ENCODE data around the gene ATP8A2. TPM values are rescaled to one million over a fixed set of nuclear protein-coding genes. Genes with fewer than 3 reads are reported as not detected.
"Not testable (repeated sequence)": the region's sequence is repeated elsewhere in the genome, so short reads cannot be mapped to it uniquely, and the experiment has no call there.

The ATP8A2 gene
- total RNA-seq, 2 experiments from 2014 or later, result 0.22 to 0.24 TPM

GRCh38 chr13:26068372-26068771 is 696.6 kb downstream of the ATP8A2 start:
- H3K27me3 Mint-ChIP-seq (ENCODE audit: low read depth); H3K4me1 Mint-ChIP-seq (ENCODE audit: low read depth): not testable (repeated sequence)

GRCh38 chr13:26069642-26070041 is 697.9 kb downstream of the ATP8A2 start:
- H3K4me1 Mint-ChIP-seq (ENCODE audit: low read depth); DNase-seq; H3K36me3 Mint-ChIP-seq (ENCODE audit: low read depth); H3K4me3 Mint-ChIP-seq; H3K27ac Mint-ChIP-seq; H3K9me3 Mint-ChIP-seq: not testable (repeated sequence)
- intact Hi-C loops (cut with micrococcal nuclease), result loop anchor here (10.0 kb wide), 1 partner anchor 395 kb away; no protein-coding TSS in a partner anchor
- peaks cover 11% of the 10 kb centered on the region for H3K27me3 Mint-ChIP-seq (ENCODE audit: low read depth)
- CTCF ChIA-PET, result interaction anchor here (2.3 kb wide), 1 partner anchor 495 kb away, joined by 14 read pairs; no protein-coding TSS in a partner anchor

More at GRCh38 chr13:26068372-26068771, 696.6 kb downstream of the ATP8A2 start:
- not testable (repeated sequence) for H3K27ac Mint-ChIP-seq; DNase-seq; H3K4me3 Mint-ChIP-seq; H3K36me3 Mint-ChIP-seq (ENCODE audit: low read depth); H3K9me3 Mint-ChIP-seq
- CTCF ChIA-PET, result interaction anchor here (1.0 to 3.6 kb wide), 3 partner anchors 239 to 494 kb away, joined by 4 to 14 read pairs (median 8); no protein-coding TSS in a partner anchor
- intact Hi-C loops (cut with micrococcal nuclease), result loop anchor here (10.0 kb wide), 1 partner anchor 394 kb away; no protein-coding TSS in a partner anchor

- no peaks in the 10 kb centered on the region for H3K9me3 Mint-ChIP-seq
- intact Hi-C loops (cut with micrococcal nuclease), result loop anchor here (1.0 kb wide), 2 partner anchors 242 to 497 kb away; no protein-coding TSS in a partner anchor
- no peaks in the 10 kb centered on the region for H3K4me1 Mint-ChIP-seq (ENCODE audit: low read depth)
- no peaks in the 10 kb centered on the region for H3K36me3 Mint-ChIP-seq (ENCODE audit: low read depth)
- no peak overlapping the region for H3K4me3 Mint-ChIP-seq
- peaks cover 22% of the 10 kb centered on the region for H3K27me3 Mint-ChIP-seq (ENCODE audit: low read depth)
- no peak overlapping the region for H3K27ac Mint-ChIP-seq
- CTCF ChIA-PET, result interaction anchor here (1.3 to 3.5 kb wide), 2 partner anchors 242 to 497 kb away, joined by 3 to 16 read pairs; no protein-coding TSS in a partner anchor
- DNase-seq, result no peak
Observed at GRCh38 chr13:26071691-26072090, 699.9 kb downstream of the ATP8A2 start.

DNA sequence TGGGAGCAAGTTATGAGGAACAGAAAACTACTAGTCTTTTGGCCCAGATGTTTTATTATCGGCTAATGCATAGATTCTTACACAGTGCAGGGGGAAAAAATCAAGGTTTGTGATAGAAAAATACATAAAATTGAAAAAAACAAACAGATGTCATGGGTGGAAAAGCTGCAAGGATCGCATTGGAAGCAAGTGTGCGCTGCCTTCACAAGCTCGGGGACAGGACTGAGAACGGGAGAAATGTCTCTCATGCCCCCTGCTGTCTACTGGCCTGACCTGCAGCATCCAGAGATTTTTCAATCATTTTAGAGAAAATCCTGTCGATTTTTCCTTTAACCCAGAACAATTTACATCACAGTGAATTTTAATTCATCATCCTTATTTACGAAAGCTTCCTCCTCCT is 700.6 kb downstream of the ATP8A2 start:
- not testable (repeated sequence) for H3K36me3 Mint-ChIP-seq (ENCODE audit: low read depth); H3K4me3 Mint-ChIP-seq; H3K9me3 Mint-ChIP-seq; H3K4me1 Mint-ChIP-seq (ENCODE audit: low read depth); H3K27ac Mint-ChIP-seq; DNase-seq
- intact Hi-C loops (cut with micrococcal nuclease), result loop anchor here (1.0 kb wide), 2 partner anchors 243 to 498 kb away; no protein-coding TSS in a partner anchor
- CTCF ChIA-PET, result interaction anchor here (1.2 to 3.5 kb wide), 3 partner anchors 12 to 498 kb away, joined by 3 to 16 read pairs (median 4); no protein-coding TSS in a partner anchor
- peaks cover 22% of the 10 kb centered on the region for H3K27me3 Mint-ChIP-seq (ENCODE audit: low read depth)

DNA sequence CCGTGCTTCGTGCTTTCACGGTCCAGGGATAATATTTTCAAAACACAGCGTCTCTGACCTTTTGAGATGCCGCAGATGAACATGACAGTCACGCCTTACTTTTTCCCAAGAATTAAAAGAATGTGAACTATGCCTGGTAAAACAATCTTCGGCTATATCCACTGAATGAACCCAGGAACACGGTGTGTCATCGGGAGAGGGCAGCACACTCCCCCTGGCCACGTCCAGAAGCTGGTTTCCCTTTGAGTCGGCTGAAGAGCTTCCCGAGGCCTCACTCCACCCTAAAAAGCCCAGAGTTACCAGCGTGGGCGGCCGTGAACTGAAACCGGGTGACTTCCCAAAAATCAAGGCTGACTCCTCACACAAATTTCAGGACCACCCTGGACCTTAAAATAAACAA is 702.9 kb downstream of the ATP8A2 start:
- Mint-ChIP-seq H3K36me3 (ENCODE audit: low read depth) (no peaks in the 10 kb centered on the region), H3K4me1 (ENCODE audit: low read depth) (no peaks in the 10 kb centered on the region), H3K27ac (no peak overlapping the region), H3K27me3 (ENCODE audit: low read depth) (peaks cover 22% of the 10 kb centered on the region), H3K9me3 (no peaks in the 10 kb centered on the region), H3K4me3 (no peak overlapping the region)
- intact Hi-C loops (cut with micrococcal nuclease), result loop anchor here (5.0 kb wide), 1 partner anchor 1072 kb away; no protein-coding TSS in a partner anchor
- DNase-seq, result no peak
- CTCF ChIA-PET, result interaction anchor here (0.6 to 0.9 kb wide), 2 partner anchors 12 to 114 kb away, joined by 3 read pairs; no protein-coding TSS in a partner anchor

Other genes with a start within 250 kb of the ATP8A2 start
- gene AMER2, start 199.7 kb upstream of the ATP8A2 start, total RNA-seq, result not detected
- gene MTMR6, start 84.5 kb upstream of the ATP8A2 start, total RNA-seq, result 1 to 10 TPM; 5.5 to 5.7 TPM
- 10 to 100 TPM; 91.9 to 93.0 TPM for gene NUP58, start 70.3 kb upstream of the ATP8A2 start, total RNA-seq

All from activated naive CD4-positive, alpha-beta T cell treated with anti-CD3 and anti-CD28 coated beads for 36 hours (primary cell).